Stimulated activated CD4-positive, alpha-beta T cell treated with anti-CD3 and anti-CD28 coated beads, TNF-alpha, amount 100 ng/mL, for 1 hour (primary cell): ENCODE data around the gene C1S.
A peak's percentile ranks its signal among the peaks of the same experiment; 100 is the strongest.
"Not testable (repeated sequence)": the region's sequence is repeated elsewhere in the genome, so short reads cannot be mapped to it uniquely, and the experiment has no call there.

Experiments used
- DNase-seq, 3 donors: peaks; one replicate each; pipeline ENCODE4 v3.0.0-alpha.2; 2020; ENCODE audit warnings: low read depth in 3 of 3, low spot score in 1 of 3

Gene C1S

DNA sequence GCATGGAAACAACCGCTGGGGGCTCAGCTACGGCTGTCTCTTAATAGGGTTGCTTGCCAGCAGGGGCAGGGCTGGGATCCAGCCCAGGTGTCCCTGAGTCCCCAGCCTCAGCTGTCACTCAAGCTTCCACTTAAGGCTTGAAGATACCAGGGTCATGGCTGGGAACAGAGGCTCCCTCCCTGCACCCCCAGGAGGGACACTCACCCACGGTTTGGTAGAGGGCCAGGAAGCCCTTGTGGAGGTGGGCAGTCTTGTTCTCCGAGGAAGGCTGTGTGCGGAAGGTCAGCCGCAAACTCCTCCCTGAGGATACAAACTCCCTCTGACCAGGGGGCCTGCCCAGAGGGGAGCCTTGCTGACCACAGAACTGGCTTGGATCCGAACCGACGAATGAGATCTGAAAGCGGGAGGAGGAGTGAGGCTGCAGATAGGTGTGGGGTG, 41.2 kb downstream of the C1S start:
- no peak for DNase-seq

DNA sequence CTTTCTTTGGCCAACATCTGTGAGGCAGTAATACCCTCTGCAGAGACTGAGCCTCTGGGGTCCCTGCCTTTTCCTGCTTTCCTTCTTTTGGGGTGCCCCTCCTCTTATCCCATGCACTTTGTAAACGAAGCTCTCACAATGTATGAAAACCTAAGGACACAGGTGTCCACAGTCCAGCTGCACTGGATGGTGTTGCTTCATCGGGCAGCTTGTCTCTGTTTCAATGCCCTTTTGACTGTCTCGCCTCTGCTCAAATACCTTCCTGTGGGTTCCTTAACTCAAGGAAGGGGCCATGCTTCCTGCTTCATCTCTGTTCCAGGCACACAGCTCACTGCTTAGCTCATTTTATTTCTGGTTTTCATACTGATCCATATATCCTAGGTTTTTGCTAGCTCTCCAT, 42.1 kb downstream of the C1S start:
- DNase-seq = no peak

DNA sequence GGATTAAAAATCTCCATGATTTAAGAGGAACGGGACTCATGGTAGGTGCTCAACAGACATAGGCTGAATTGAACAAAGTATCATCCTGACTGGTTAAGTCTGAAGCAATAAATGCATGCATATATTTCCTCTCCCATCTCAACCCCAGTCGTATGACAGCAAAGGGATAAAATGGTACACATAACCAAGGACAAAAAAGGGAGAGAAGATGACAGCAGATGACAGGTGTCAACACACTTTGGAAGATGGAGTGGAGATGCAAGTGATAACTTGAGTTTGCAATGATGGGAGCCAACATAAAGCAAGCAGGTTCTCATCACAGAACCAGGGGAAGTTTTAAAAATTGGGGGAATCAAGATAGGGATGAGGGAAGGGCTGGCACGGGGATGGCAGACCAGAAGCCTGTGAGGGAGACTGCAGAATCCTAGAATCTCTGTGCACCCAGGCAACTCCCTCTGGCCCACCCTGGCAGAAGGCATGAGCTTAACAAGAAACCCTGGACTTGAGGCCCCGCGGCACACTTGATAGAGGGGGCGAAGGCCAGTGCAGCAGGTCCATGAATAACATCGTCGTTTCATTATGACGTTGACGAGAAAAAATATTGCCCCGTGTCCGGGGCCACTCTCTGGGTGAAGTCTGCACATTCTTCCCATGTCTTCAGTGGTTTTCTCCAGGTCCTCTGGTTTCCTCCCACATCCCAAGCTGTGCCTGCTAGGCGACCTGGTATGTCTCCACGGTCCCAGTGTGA, 43.5 kb downstream of the C1S start:
- no peak for DNase-seq

DNA sequence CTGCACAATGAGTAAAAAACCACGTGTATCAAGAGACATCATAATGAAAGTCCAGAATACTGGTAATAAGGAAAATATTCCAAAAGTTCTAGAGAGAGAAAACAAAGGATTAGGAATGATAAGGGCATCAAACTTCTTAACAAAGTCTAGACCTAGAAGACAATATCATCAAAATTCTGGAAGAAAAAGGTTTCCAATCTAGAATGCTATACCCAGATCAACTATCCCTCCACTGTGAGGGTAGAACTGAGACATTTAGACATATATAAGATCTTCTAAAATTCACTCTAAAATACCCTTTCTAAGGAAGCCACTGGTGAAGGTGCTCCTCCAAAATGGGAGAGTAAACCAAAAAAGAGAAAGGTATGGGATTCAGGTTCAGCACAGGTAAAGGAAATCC, 45.6 kb downstream of the C1S start:
- no peak for DNase-seq

GRCh38 chr12:7107181-7107580, 46.7 kb downstream of the C1S start:
- DNase-seq = not testable (repeated sequence)

DNA sequence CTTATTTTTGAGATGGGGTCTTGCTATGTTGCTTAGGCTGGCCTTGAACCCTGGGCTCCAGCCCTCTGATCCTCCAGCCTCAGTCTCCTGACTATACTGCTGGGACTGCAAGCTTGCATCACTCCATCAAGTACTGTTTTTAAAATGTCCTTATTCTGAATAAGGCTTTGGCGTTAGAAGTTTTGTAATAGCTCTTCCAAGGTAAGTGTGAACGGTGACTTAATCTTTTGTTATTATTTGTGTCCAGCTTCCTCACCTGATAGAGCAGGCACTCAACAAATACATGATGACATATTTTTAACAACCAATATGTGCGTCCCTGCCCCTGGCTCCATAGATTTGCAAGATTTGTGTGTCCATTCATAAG, 47.1 kb downstream of the C1S start:
- no peak for DNase-seq

- peak; percentile 31 to 55 (median 45) for DNase-seq
Measured at GRCh38 chr12:7108003-7108795, 47.7 kb downstream of the C1S start.

DNA sequence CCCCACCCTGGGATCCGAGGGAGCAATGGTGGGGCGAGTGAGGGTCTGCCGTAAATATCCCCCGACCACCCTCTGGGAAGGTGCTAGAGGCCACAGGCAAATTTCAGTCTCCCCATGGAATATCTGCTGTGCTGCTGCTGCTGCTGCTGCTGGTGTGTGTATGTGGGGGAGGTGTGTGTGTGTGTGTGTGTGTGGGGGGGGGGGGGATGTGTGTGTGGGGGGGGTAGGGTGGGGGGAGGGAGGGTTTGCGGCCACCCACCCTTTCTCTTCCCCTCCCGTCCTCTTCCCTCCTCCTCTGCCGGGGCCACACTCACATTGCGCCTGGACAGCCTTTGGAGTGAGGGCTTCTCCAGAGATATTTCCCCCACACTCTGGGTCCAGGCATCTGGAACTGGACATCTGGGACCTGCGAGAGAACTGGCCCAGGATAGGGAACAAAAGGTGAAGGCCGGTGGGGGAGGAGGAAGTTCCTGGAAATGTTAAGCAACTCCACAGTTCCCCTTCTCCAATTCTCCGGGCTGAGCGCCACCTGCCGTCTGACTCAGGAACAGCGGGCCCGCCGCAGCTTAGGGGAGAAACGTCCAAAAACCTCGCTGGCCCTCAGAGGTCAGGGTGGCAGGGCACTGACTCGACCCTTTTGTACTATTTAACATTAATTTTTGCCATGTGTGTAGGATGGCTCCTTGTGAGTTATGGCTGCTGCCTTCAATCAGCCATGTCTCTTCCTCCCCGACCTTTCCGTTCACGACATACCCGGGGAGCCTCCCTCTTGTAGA, 48.5 kb downstream of the C1S start, which contains the start of gene C1RL:
Gene C1RL (minus strand): TSS at position 419 of the 776 bp plus-strand sequence. CDS start 34 bp downstream, at position 385.
- DNase-seq = peak; percentile 50 to 85 (median 60)

DNA sequence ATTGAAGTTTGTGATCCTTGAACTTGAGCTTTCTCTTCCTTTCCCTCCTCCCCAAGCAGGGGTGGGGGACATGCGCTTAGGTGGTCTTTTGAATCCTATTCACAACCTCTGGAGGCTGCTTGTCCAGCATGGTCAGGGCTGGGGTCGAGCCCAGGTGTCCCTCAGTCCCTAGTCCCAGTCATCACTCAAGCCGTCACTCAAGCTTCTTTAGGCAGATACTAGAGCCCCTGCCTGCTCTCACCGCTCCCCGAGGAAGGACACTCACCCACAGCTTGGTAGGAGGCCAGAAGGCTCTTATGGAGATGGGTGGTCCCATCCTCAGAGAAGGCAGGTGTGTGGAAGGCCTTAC, 49.0 kb downstream of the C1S start:
- DNase-seq = no peak

- no peak for DNase-seq
Measured at GRCh38 chr12:7110661-7111060, 50.1 kb downstream of the C1S start.

DNA sequence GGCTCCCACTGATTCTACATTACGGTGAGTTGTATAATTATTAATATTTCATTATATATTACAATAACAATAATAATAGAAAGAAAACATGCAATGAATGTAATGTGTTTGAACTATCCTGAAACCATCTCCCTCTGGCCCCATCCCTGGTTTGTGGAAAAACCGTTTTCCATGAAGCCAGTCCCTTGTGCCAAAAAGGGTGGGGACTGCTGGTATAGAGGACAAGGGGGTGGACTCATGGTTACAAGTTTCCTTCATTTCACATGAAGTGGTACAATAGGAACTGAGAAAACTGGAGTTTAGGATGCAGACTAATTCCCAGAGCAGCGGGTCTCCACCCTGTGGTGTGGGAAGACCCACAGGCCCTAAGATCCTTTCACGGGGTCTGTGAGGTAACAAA, 51.5 kb downstream of the C1S start:
- no peak for DNase-seq

DNA sequence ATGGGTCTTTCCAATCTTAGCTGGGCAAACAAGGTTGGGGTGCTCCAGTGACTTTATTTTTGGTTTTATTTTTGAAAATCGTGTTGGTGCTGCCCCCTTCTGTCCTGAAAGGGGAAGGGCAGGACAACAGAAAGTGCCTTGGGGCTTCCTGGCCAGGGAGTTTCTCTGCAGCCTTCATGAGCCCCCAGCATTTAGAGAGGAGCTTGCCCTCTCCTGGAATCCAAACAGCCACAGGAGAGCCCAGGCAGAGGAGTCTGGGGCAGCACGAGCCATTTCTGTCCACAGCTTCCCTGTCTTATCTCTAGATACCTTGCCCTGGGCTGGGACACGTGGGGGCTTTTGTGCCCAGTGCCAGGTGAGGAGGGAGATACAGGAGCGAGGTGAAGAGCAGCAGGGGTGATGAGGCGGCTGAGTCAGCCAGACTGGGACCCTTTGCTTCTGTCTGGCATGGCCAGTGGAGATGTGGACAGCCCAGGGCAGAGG, 52.9 kb downstream of the C1S start:
- peak in 1 of 3 donors; percentile 15 for DNase-seq

GRCh38 chr12:7114008-7114407, 53.5 kb downstream of the C1S start:
- DNase-seq = no peak

- DNase-seq = no peak
Measured at GRCh38 chr12:7114851-7115250, 54.3 kb downstream of the C1S start.

DNA sequence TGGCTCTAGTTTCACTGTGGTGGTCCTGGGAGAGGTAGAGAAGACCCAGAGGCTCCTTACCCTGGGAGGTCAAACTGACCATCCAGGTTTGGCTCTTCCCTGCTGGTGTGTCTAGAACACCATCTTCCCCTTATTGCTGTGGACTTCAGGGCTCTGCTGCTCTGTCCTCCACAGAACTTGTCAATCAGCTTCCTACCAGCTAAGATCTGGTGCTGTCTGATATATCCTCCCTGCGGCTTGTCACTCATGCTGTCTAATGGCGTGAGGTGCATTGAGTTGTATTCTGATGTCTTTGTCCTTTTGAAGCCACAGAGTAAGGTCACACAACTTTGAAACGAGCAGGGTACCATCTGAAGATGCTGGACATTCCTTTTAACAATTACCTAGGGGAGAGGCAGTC, 55.7 kb downstream of the C1S start:
- DNase-seq = no peak

DNA sequence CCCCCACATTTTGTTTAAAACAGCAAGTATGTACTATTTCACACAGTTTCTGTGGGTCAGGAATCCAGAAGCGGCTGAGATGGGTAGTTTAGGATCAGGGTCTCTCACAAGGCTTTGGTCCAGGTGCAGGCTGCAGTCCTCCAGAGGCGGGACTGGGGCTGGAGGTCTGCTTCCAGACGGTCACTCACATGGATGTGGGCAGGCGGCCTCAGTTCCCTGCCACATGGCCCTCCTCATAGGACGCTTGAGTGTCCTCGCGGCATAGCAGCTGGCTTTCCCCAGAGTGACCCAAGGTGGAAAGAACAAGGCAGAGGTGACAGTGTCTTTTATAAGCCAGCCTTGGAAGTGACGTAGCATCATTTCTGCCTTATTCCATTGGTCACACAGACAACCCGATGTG, 56.4 kb downstream of the C1S start:
- no peak for DNase-seq

DNA sequence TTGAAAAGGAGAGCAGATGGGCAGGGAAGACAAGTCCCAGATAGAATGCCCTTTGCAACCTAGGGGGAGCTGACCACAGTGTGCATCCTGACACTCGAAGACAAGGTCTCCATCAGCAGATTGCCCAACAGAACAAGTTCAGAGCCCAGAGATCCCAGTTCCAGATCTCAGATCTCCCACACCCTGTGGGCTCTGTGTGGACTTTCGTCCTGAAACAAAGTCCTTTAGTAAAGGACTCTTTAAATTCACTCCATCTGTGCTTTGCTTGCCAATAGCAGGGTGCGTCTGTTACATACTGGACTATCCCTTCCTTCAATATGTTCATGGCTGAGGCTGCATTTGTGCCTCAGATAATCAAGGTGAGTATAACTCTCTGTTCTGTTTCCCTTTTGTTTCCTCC, 57.2 kb downstream of the C1S start:
- no peak for DNase-seq

GRCh38 chr12:7118881-7119280, 58.4 kb downstream of the C1S start:
- DNase-seq = no peak

- DNase-seq = no peak
Measured at GRCh38 chr12:7120166-7120565, 59.6 kb downstream of the C1S start.
